Measurements from ENCODE around the gene PRDX4. TPM values are rescaled to one million over a fixed set of nuclear protein-coding genes. Genes with fewer than 3 reads are reported as not detected.

Gene PRDX4
- total and polyA plus RNA-seq, 4 donors = 183 to 480 (median 412) TPM

GRCh38 chrX:23704673-23705206, 37.4 kb downstream of the PRDX4 start:
- peaks cover 0 to 3% (median 0%) of the 10 kb centered on the region in 4 donors for H3K4me1 ChIP-seq (ENCODE audit: control insufficient read depth in 4 of 4, insufficient read depth in 4 of 4, low read length in 3 of 4)
- H3K27ac ChIP-seq (ENCODE audit: low read depth in 1 of 2, low read length in 2 of 2) = no peak overlapping the region
- WGBS = 96% methylated on average over 5 of the region's 5 CpGs
- peaks cover 3 to 20% (median 10%) of the 10 kb centered on the region in 4 donors for H3K36me3 ChIP-seq (ENCODE audit: control insufficient read depth in 4 of 4, insufficient read depth in 3 of 4, low read depth in 1 of 4, low read length in 3 of 4)
- H3K9me3 ChIP-seq (ENCODE audit: control insufficient read depth in 4 of 4, low read length in 3 of 4) = no peaks in the 10 kb centered on the region
- no peak overlapping the region for H3K4me3 ChIP-seq (ENCODE audit: low read depth in 1 of 3, low read length in 3 of 3)
- DNase-seq (ENCODE audit: low spot score) = no peak
- TF ChIP-seq HNF4G (IDR thresholded peaks at IDR 0.05) (no peak), NR2F2 (IDR thresholded peaks at IDR 0.05) (no peak), FOXA2 (IDR thresholded peaks at IDR 0.05) (no peak), ZBTB33 (IDR thresholded peaks at IDR 0.05) (no peak), SP1 (IDR thresholded peaks at IDR 0.05) (no peak)
- H3K27me3 ChIP-seq (ENCODE audit: control insufficient read depth in 4 of 4, insufficient read depth in 4 of 4, low read length in 3 of 4) = no peaks in the 10 kb centered on the region
- no peak overlapping the region for H3K9ac ChIP-seq (ENCODE audit: low read depth in 1 of 2, low read length in 2 of 2)

- Histone ChIP-seq H3K9me3 (ENCODE audit: control insufficient read depth in 4 of 4, low read length in 3 of 4) (no peaks in the 10 kb centered on the region), H3K27me3 (ENCODE audit: control insufficient read depth in 4 of 4, insufficient read depth in 4 of 4, low read length in 3 of 4) (no peaks in the 10 kb centered on the region), H3K9ac (ENCODE audit: low read depth in 1 of 2, low read length in 2 of 2) (no peak overlapping the region), H3K4me3 (ENCODE audit: low read depth in 1 of 3, low read length in 3 of 3) (no peak overlapping the region), H3K4me1 (ENCODE audit: control insufficient read depth in 4 of 4, insufficient read depth in 4 of 4, low read length in 3 of 4) (peaks cover 0 to 3% (median 0%) of the 10 kb centered on the region in 4 donors), H3K36me3 (ENCODE audit: control insufficient read depth in 4 of 4, insufficient read depth in 3 of 4, low read depth in 1 of 4, low read length in 3 of 4) (peaks cover 3 to 20% (median 10%) of the 10 kb centered on the region in 4 donors), H3K27ac (ENCODE audit: low read depth in 1 of 2, low read length in 2 of 2) (no peak overlapping the region)
- TF ChIP-seq HNF4G (IDR thresholded peaks at IDR 0.05) (no peak), SP1 (IDR thresholded peaks at IDR 0.05) (no peak), RXRA (IDR thresholded peaks at IDR 0.05) (no peak), NR2F2 (IDR thresholded peaks at IDR 0.05) (no peak), CTCF (IDR thresholded peaks at IDR 0.05; ENCODE audit: low read depth, low read length, missing input control) (no peak), ATF3 (IDR thresholded peaks at IDR 0.05) (no peak), RAD21 (IDR thresholded peaks at IDR 0.05) (no peak), GABPA (IDR thresholded peaks at IDR 0.05 in 1 of 2, conservative IDR thresholded peaks at IDR 0.05 in 1 of 2) (no peak), FOXA2 (IDR thresholded peaks at IDR 0.05) (no peak), YY1 (IDR thresholded peaks at IDR 0.05) (no peak), TAF1 (conservative IDR thresholded peaks at IDR 0.05) (no peak), EGR1 (IDR thresholded peaks at IDR 0.05; ENCODE audit: low read depth in 2 of 2) (no peak)
- TF ChIP-seq, protein P1, sequence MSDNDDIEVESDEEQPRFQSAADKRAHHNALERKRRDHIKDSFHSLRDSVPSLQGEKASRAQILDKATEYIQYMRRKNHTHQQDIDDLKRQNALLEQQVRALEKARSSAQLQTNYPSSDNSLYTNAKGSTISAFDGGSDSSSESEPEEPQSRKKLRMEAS (IDR thresholded peaks at IDR 0.05) = no peak
- no peak for DNase-seq (ENCODE audit: low spot score)
- 95% methylated on average over 5 of the region's 5 CpGs for WGBS
Measured at GRCh38 chrX:23705235-23705634, 37.9 kb downstream of the PRDX4 start.
